Activated CD8-positive, alpha-beta T cell treated with anti-CD3 and anti-CD28 coated beads for 36 hours (primary cell): ENCODE measurements around the gene CRTC2. TPM values are rescaled to one million over a fixed set of nuclear protein-coding genes. Genes with fewer than 3 reads are reported as not detected.
"Not testable (repeated sequence)": the region's sequence is repeated elsewhere in the genome, so short reads cannot be mapped to it uniquely, and the experiment has no call there.

ENCODE experiments used
- ATAC-seq: fragments of 200-7000 bp; cut with Tn5 transposase; one replicate; pipeline ENCODE4 v1.10.0; 2021; ENCODE audit warnings: mild to moderate bottlenecking, moderate library complexity
- CTCF ChIA-PET: fragments of 350-600 bp; sonication (Branson Sonifier 250); formaldehyde crosslinking; loops from one replicate; lab custom pipeline; 2021; ENCODE audit warnings: antibody characterized with exemption; lab: Charles Lee
- POLR2A ChIA-PET: fragments of 350-600 bp; sonication (Branson Sonifier 250); formaldehyde crosslinking; loops from one replicate; lab custom pipeline; 2021; ENCODE audit warnings: antibody characterized with exemption; lab: Charles Lee
- DNase-seq: peaks from one replicate; pipeline ENCODE4 v3.0.0-alpha.2; 2020
- H3K27ac Mint-ChIP-seq: one replicate; pipeline ENCODE4 v1.8.0; 2021; ENCODE audit warnings: mild to moderate bottlenecking, mixed read lengths
- H3K27me3 Mint-ChIP-seq: one replicate; pipeline ENCODE4 v1.8.0; 2021; ENCODE audit warnings: mixed read lengths
- H3K36me3 Mint-ChIP-seq: one replicate; pipeline ENCODE4 v1.8.0; 2021; ENCODE audit warnings: low read depth, mixed read lengths
- H3K4me1 Mint-ChIP-seq: one replicate; pipeline ENCODE4 v1.8.0; 2021; ENCODE audit warnings: low read depth, mixed read lengths
- H3K4me3 Mint-ChIP-seq: one replicate; pipeline ENCODE4 v1.8.0; 2021; ENCODE audit warnings: mild to moderate bottlenecking, moderate library complexity, mixed read lengths
- H3K9me3 Mint-ChIP-seq: one replicate; pipeline ENCODE4 v1.8.0; 2021; ENCODE audit warnings: mixed read lengths
- intact Hi-C: fragments of 100-400 bp; cut with micrococcal nuclease; formaldehyde crosslinking; loops from one replicate; pipeline ENCODE4 v1.10.0; 2022
- total RNA-seq, 2 experiments: library from RNA; stranded (reverse); gene quantifications; one replicate each; pipeline ENCODE4 v1.2.3, GENCODE V29; 2021
- TF ChIP-seq, protein P1 (sequence below): fragments of 200-600 bp; IDR thresholded peaks from one replicate; pipeline ENCODE4 v1.8.0; 2022; ENCODE audit warnings: antibody characterized with exemption, mild to moderate bottlenecking

The CRTC2 gene, protein sequence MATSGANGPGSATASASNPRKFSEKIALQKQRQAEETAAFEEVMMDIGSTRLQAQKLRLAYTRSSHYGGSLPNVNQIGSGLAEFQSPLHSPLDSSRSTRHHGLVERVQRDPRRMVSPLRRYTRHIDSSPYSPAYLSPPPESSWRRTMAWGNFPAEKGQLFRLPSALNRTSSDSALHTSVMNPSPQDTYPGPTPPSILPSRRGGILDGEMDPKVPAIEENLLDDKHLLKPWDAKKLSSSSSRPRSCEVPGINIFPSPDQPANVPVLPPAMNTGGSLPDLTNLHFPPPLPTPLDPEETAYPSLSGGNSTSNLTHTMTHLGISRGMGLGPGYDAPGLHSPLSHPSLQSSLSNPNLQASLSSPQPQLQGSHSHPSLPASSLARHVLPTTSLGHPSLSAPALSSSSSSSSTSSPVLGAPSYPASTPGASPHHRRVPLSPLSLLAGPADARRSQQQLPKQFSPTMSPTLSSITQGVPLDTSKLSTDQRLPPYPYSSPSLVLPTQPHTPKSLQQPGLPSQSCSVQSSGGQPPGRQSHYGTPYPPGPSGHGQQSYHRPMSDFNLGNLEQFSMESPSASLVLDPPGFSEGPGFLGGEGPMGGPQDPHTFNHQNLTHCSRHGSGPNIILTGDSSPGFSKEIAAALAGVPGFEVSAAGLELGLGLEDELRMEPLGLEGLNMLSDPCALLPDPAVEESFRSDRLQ
- total RNA-seq = 10 to 100 TPM; 67.3 to 71.8 TPM

DNA sequence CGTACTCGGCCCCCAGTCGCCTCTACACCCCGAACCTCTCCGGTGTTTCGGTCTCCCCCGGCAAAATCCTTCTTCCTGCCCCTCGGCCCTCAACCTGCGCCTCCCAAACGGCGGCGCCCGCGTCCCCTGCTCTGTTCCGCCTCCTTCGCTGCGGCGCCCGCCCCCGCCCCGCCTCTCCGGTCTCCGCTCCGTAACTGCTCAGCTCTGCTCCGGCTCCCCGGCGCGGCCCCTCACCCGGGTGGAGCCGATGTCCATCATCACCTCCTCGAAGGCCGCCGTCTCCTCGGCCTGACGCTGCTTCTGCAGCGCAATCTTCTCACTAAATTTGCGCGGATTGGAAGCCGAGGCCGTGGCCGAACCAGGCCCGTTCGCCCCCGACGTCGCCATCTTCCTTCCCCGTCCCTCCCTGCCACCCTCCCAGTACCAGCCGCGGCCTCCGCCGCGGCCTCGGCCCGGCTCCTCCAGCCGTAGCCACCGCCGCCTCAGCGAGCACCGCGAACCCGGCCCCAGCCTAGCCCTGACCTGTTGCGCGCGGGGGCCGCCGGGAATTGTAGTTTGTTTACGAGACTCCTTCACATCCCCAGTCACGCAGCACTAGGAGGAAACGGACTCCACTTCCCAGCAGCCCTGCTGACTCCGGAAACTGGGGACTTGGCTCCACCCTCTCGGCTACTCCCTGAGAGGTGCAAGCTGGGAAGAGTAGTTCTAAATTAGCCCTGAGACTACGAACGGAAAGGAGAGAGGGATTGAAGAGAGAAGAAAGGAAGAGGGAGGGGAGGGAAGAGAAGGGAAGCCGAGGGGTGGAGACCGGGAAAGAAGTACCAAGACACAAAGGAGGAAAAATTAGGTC lies at the start of gene CRTC2:
Gene CRTC2, minus strand, starts transcription at position 502 of the 850 bp plus-strand sequence. Its CDS starts 115 bp downstream, at position 387.
- Mint-ChIP-seq H3K4me1 (peaks cover 59% of the 10 kb centered on the region), H3K27me3 (no peaks in the 10 kb centered on the region), H3K27ac (peak within 1 kb of the TSS; percentile 98), H3K36me3 (peaks cover 29% of the 10 kb centered on the region), H3K4me3 (peak within 1 kb of the TSS; percentile 97), H3K9me3 (no peaks in the 10 kb centered on the region)
- peak; percentile 88 for ATAC-seq
- ChIA-PET CTCF (interaction anchor here (0.9 to 4.8 kb wide), 3 partner anchors 10 to 12 kb away, joined by 3 to 46 read pairs (median 11); partner anchors contain the start of genes CREB3L4 and DENND4B), POLR2A (interaction anchor here (0.9 to 7.3 kb wide), 11 partner anchors 9 to 129 kb away, joined by 3 to 62 read pairs (median 5); partner anchors contain the start of genes CREB3L4, DENND4B, GATAD2B and JTB)
- TF ChIP-seq, protein P1, sequence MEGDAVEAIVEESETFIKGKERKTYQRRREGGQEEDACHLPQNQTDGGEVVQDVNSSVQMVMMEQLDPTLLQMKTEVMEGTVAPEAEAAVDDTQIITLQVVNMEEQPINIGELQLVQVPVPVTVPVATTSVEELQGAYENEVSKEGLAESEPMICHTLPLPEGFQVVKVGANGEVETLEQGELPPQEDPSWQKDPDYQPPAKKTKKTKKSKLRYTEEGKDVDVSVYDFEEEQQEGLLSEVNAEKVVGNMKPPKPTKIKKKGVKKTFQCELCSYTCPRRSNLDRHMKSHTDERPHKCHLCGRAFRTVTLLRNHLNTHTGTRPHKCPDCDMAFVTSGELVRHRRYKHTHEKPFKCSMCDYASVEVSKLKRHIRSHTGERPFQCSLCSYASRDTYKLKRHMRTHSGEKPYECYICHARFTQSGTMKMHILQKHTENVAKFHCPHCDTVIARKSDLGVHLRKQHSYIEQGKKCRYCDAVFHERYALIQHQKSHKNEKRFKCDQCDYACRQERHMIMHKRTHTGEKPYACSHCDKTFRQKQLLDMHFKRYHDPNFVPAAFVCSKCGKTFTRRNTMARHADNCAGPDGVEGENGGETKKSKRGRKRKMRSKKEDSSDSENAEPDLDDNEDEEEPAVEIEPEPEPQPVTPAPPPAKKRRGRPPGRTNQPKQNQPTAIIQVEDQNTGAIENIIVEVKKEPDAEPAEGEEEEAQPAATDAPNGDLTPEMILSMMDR = no peak
- intact Hi-C loops = no loop called here
- DNase-seq = peak; percentile 100

DNA sequence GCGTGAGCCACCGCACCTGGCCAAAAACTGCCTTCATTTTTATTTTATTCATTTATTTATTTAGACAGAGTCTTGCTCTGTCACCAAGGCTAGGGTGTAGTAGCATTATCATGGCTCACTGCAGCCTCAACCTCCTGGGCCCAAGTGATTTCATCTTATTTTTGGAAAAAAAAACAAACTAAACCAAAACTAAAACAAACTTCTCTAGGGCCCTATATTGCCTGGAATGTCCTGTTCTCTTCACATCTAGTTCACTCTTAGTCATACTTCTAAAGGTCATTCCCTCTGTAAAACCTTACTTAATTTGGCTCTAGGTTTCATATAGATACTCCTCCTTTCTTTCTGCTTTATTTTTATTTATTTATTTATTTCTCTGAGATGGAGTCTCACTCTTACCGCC lies 47.7 kb upstream of the CRTC2 start:
- ChIA-PET POLR2A (no interaction called here), CTCF (no interaction called here)
- ATAC-seq = no peak
- intact Hi-C loops = no loop called here
- no peaks in the 10 kb centered on the region for H3K36me3 Mint-ChIP-seq
- TF ChIP-seq, protein P1 = no peak
- H3K4me1 Mint-ChIP-seq = no peaks in the 10 kb centered on the region
- no peaks in the 10 kb centered on the region for H3K9me3 Mint-ChIP-seq
- H3K27me3 Mint-ChIP-seq = no peaks in the 10 kb centered on the region
- DNase-seq = no peak
- no peak overlapping the region for H3K27ac Mint-ChIP-seq
- H3K4me3 Mint-ChIP-seq = no peak overlapping the region

DNA sequence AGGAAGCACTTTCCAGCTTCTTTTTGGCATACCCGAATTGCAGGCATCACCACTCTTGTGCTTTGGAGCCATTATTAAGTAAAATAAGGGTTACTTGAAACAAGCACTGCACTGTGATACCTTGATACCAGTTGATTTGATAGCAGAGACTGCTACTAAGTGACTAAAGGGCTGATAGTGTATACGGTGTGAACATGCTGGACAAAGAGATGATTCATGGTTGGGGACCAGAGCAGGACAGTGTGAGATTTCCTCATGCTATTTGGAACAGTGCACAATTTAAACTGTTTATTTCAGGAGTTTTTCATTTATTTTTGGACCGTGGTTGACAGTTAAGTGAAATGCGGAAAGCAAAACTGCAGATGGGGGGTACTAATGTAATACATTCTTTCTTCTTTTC lies 42.0 kb upstream of the CRTC2 start:
- intact Hi-C loops = no loop called here
- ChIA-PET CTCF (interaction anchor here (3.6 kb wide), 1 partner anchor 14 kb away, joined by 12 read pairs; the partner anchor contains the start of gene RAB13), POLR2A (interaction anchor here (1.1 to 3.4 kb wide), 2 partner anchors 7 to 225 kb away, joined by 3 to 24 read pairs; partner anchors contain the start of gene SLC27A3)
- H3K27me3 Mint-ChIP-seq = no peaks in the 10 kb centered on the region
- DNase-seq = no peak
- H3K27ac Mint-ChIP-seq = no peak overlapping the region
- TF ChIP-seq, protein P1 = no peak
- H3K9me3 Mint-ChIP-seq = peaks cover under 1% of the 10 kb centered on the region
- H3K4me3 Mint-ChIP-seq = no peak overlapping the region
- H3K36me3 Mint-ChIP-seq = peaks cover 6% of the 10 kb centered on the region
- no peak for ATAC-seq
- peaks cover 2% of the 10 kb centered on the region for H3K4me1 Mint-ChIP-seq

DNA sequence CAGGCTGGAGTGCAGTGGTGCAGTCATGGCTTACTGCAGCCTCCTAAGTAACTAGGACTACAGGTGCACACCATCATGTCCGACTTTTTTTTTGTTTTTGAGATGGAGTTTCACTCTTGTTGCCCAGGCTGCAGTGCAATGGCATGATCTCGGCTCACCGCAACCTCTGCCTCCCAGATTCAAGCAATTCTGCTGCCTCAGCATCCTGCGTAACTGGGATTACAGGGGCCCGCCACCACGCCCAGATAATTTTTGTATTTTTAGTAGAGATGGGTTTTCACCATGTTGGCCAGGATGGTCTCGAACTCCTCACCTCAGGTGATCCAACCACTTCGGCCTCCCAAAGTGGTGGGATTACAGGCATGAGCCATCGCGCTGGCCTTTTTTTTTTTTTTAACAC lies 38.5 kb upstream of the CRTC2 start:
- H3K9me3 Mint-ChIP-seq, ATAC-seq, H3K4me1 Mint-ChIP-seq, H3K27ac Mint-ChIP-seq, POLR2A ChIA-PET, DNase-seq, H3K27me3 Mint-ChIP-seq, H3K4me3 Mint-ChIP-seq: not testable (repeated sequence)
- peaks cover 37% of the 10 kb centered on the region for H3K36me3 Mint-ChIP-seq
- intact Hi-C loops = loop anchor here (10.0 kb wide), 2 partner anchors 158 to 268 kb away; partner anchors contain the start of gene NUP210L
- CTCF ChIA-PET = interaction anchor here (1.9 kb wide), 1 partner anchor 10 kb away, joined by 9 read pairs; the partner anchor contains the start of gene RAB13
